ENCODE data around the gene SWSAP1. TPM values are rescaled to one million over a fixed set of nuclear protein-coding genes. Genes with fewer than 3 reads are reported as not detected.

SWSAP1 gene
- total and polyA plus RNA-seq, 2 of the 8 experiments (the other 6 are each of a cell fraction or from before 2014, with no cell fraction given): 3.1 to 5.2 TPM

DNA sequence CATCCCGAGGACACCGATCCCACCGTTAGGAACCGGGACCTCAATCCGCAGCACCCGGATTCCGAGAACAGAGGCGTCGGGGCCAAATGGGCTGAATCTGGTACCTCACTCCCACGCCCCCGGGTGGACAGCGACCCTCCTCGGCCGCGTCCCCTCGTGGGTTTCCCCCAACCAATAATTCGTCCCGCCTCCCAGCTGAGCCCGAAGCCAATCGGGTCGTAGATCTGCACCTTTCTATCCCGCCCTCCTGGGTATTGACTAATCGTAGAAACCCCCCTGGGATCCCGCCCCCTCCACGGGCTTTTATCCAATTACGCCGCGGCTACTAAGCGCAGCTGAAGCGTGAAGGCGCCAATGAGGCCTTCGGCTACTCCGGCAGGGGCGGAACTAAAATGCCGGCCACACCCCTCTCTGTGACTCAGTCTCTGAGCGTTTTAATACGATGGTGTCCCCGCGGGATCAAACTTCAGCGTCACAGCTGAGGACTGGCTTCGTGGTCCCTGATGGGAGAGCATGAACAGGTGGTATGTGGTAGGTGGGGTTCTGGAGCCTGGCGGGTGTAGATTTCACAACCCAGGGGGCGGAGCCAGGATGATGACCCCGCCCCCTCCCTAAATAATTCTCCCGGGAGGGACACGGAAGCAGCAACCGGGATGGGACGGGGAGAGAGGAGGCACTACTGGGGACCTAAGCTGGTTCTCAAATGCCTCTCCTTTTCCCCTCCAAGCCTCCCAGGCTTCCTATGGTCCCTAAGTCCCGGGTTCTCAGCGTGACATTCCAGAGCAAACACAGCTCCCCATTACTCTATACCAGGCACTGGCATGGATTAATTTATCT, 28.1 kb upstream of the SWSAP1 start, which contains the start of the genes CCDC159 and TMEM205 (continued):
- TF ChIP-seq SAP30 (IDR thresholded peaks at IDR 0.05; ENCODE audit: insufficient read depth, insufficient replicate concordance, low read length) (no peak), GTF2F1 (IDR thresholded peaks at IDR 0.05; ENCODE audit: borderline replicate concordance, low read depth, low read length) (no peak), GABPA (IDR thresholded peaks at IDR 0.05; ENCODE audit: borderline replicate concordance, insufficient read depth, low read length) (no peak), KDM4A (IDR thresholded peaks at IDR 0.05; ENCODE audit: low read depth, low read length, severe bottlenecking) (peak; percentile 70), SP2 (IDR thresholded peaks at IDR 0.05; ENCODE audit: low read length) (peak; percentile 83), TEAD4 (IDR thresholded peaks at IDR 0.05; ENCODE audit: low read depth, low read length) (no peak; the same call in 1 of the 2 replicates), BRCA1 (IDR thresholded peaks at IDR 0.05; ENCODE audit: low read depth, low read length) (no peak), SIX5 (IDR thresholded peaks at IDR 0.05; ENCODE audit: low read depth, low read length) (no peak), CREB1 (IDR thresholded peaks at IDR 0.05) (peak; percentile 88), SRF (IDR thresholded peaks at IDR 0.05; ENCODE audit: low read depth, low read length) (no peak), CHD1 (IDR thresholded peaks at IDR 0.05; ENCODE audit: low read depth, low read length) (no peak), RNF2 (IDR thresholded peaks at IDR 0.05; ENCODE audit: borderline replicate concordance, low read depth, low read length, missing control alignments, poor library complexity, severe bottlenecking) (no peak), RAD21 (IDR thresholded peaks at IDR 0.05 in 1 of 2, conservative IDR thresholded peaks at IDR 0.05 in 1 of 2; ENCODE audit: low read depth in 2 of 2, low read length in 2 of 2) (no peak), BACH1 (IDR thresholded peaks at IDR 0.05; ENCODE audit: low read length) (peak; percentile 86), EGR1 (IDR thresholded peaks at IDR 0.05; ENCODE audit: borderline replicate concordance, low read depth, low read length) (peak; percentile 35; the same call in 1 of the 2 replicates), SIRT6 (IDR thresholded peaks at IDR 0.05; ENCODE audit: low read length) (no peak), RFX5 (IDR thresholded peaks at IDR 0.05; ENCODE audit: borderline replicate concordance, low read depth, low read length) (no peak), JUN (IDR thresholded peaks at IDR 0.05; ENCODE audit: low read depth, low read length) (no peak), KDM5A (IDR thresholded peaks at IDR 0.05; ENCODE audit: low read length) (no peak), RBBP5 (IDR thresholded peaks at IDR 0.05; ENCODE audit: borderline replicate concordance, low read depth, low read length) (no peak), POLR2AphosphoS5 (IDR thresholded peaks at IDR 0.05; ENCODE audit: low read depth, low read length) (peak; percentile 50; the same call in 1 of the 2 replicates), RXRA (IDR thresholded peaks at IDR 0.05; ENCODE audit: insufficient read depth, low read depth, low read length) (no peak), NRF1 (IDR thresholded peaks at IDR 0.05; ENCODE audit: low read depth, low read length) (no peak)
- TF ChIP-seq, protein P1, sequence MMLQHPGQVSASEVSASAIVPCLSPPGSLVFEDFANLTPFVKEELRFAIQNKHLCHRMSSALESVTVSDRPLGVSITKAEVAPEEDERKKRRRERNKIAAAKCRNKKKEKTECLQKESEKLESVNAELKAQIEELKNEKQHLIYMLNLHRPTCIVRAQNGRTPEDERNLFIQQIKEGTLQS (IDR thresholded peaks at IDR 0.05; ENCODE audit: insufficient read depth, low read depth, low read length): no peak
